Smooth muscle cell (in vitro differentiated cells): ENCODE measurements around the gene GLTP. TPM values are rescaled to one million over a fixed set of nuclear protein-coding genes. Genes with fewer than 3 reads are reported as not detected.
A peak's percentile ranks its signal among the peaks of the same experiment; 100 is the strongest.
"Not testable (repeated sequence)": the region's sequence is repeated elsewhere in the genome, so short reads cannot be mapped to it uniquely, and the experiment has no call there.

ENCODE experiments used
- DNase-seq: peaks from one replicate; lab custom pipeline; 2025; ENCODE audit not compliant: unreplicated experiment; lab: John Stamatoyannopoulos, UW
- H2AFZ ChIP-seq: fragments of 200-600 bp; sonication (generic); 2 replicates; pipeline ENCODE4 v1.6.0; 2016; ENCODE audit warnings: antibody characterized with exemption, low read depth, mild to moderate bottlenecking
- H3F3A ChIP-seq: fragments of 200-600 bp; sonication (generic); 2 replicates; pipeline ENCODE4 v1.6.0; 2017; ENCODE audit warnings: antibody characterized with exemption, low read depth
- H3K27ac ChIP-seq: fragments of 200-600 bp; sonication (generic); 2 replicates; pipeline ENCODE4 v1.5.1; 2016; ENCODE audit warnings: low read depth, mild to moderate bottlenecking
- H3K27me3 ChIP-seq: fragments of 200-600 bp; sonication (generic); 2 replicates; pipeline ENCODE4 v1.6.1; 2016; ENCODE audit warnings: low read depth, mild to moderate bottlenecking
- H3K36me3 ChIP-seq: fragments of 200-600 bp; sonication (generic); 2 replicates; pipeline ENCODE4 v1.5.1; 2016; ENCODE audit warnings: low read depth
- H3K4me1 ChIP-seq: fragments of 200-600 bp; sonication (generic); 2 replicates; pipeline ENCODE4 v1.5.1; 2016; ENCODE audit warnings: low read depth
- H3K4me2 ChIP-seq: fragments of 200-600 bp; sonication (generic); 2 replicates; pipeline ENCODE4 v1.6.0; 2016; ENCODE audit warnings: mild to moderate bottlenecking
- H3K4me3 ChIP-seq: fragments of 200-600 bp; sonication (generic); 2 replicates; pipeline ENCODE4 v1.5.1; 2016; ENCODE audit warnings: mild to moderate bottlenecking
- H3K79me2 ChIP-seq: fragments of 200-600 bp; sonication (generic); 2 replicates; pipeline ENCODE4 v1.6.0; 2016; ENCODE audit warnings: low read depth, mild to moderate bottlenecking
- H3K9ac ChIP-seq: fragments of 200-600 bp; sonication (generic); 2 replicates; pipeline ENCODE4 v1.6.0; 2016; ENCODE audit warnings: low read depth
- H3K9me3 ChIP-seq: fragments of 200-600 bp; sonication (generic); replicated peaks from 2 replicates; pipeline ENCODE4 v1.5.1; 2016; ENCODE audit warnings: low read depth
- H4K20me1 ChIP-seq: fragments of 200-600 bp; sonication (generic); 2 replicates; pipeline ENCODE4 v1.6.0; 2016; ENCODE audit warnings: low read depth
- CTCF ChIP-seq: fragments of 200-600 bp; sonication (generic); IDR thresholded peaks from 2 replicates; pipeline ENCODE4 v1.5.1; 2017; ENCODE audit warnings: borderline replicate concordance, mild to moderate bottlenecking, antibody characterized with exemption; ENCODE audit not compliant: insufficient read depth, poor library complexity, severe bottlenecking
- WGBS: methylation state at CpG from one replicate; pipeline ENCODE4 v1.1.7; 2016; ENCODE audit warnings: low lambda C conversion rate; 5-methylcytosine and 5-hydroxymethylcytosine counted together
- polyA plus RNA-seq: library from polyadenylated mRNA; unstranded; fragments of >200 nt; fragmentation: Nextera tagmentation; extraction: Ambion mirVana; gene quantifications from 2 replicates; pipeline ENCODE4 v1.2.1, GENCODE V29; 2016
- total RNA-seq: library from RNA; depleted of rRNA; stranded (reverse); fragments of >200 nt; gene quantifications from 2 replicates; pipeline ENCODE4 v1.2.3, GENCODE V29; 2014

The GLTP gene, protein sequence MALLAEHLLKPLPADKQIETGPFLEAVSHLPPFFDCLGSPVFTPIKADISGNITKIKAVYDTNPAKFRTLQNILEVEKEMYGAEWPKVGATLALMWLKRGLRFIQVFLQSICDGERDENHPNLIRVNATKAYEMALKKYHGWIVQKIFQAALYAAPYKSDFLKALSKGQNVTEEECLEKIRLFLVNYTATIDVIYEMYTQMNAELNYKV
- total RNA-seq (46.9 and 63.5 TPM in 2 replicates), polyA plus RNA-seq (38.1 and 43.4 TPM in 2 replicates)

DNA sequence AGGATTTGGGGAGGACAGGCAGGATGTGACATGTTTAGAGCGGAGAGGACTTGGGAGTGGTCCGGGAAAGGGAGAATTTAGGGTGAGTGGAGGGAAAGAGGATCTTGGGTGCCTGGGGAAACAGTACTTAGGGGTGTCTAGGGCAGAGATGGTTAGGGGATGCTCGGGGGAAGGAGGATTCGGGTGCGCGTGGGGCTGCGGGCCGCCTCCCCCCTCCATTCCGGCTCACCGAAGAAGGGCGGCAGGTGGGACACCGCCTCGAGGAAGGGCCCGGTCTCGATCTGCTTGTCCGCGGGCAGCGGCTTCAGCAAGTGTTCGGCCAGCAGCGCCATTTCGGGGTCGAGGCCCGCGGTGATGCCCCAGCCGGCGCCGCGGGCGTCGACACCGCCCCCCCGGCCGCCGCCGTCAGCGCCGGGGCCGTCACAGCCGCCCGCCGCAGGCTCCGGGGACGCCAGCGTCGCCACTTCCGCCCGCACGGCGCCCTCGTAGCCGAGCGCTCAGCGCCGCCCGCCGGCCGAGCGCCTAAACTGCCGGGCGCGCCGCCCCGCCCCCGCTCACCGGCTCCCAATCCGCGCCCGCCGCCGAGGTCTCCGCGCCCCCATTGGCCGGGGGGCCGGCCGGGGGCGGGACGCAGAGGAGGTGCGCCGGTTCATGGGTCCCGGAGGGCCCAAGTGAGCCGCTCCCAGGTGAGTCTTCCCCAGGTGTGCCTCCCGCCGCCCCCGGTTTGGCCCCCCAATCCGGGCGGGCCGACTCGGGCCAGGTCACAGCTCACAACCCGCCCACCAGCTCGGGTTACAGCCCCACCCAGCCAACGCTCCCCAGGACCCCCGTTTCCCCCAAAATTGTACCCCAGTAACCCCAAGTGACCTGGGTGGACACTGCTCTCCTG, at the start of gene GLTP:
Gene GLTP, minus strand, starts transcription at position 499 of the 889 bp plus-strand sequence. Its CDS starts 167 bp downstream, at position 332.
- Histone ChIP-seq H3K4me2 (peak within 1 kb of the TSS; percentile 87), H4K20me1 (peaks cover 38% of the 10 kb centered on the region), H3K27ac (no peak within 1 kb of the TSS), H3K9ac (peak within 1 kb of the TSS; percentile 55), H3K4me1 (peaks cover 17% of the 10 kb centered on the region), H3K36me3 (no peaks in the 10 kb centered on the region), H3K9me3 (no peaks in the 10 kb centered on the region), H3F3A (no peaks in the 10 kb centered on the region), H3K4me3 (peak within 1 kb of the TSS; percentile 58), H3K27me3 (no peaks in the 10 kb centered on the region), H3K79me2 (peaks cover 28% of the 10 kb centered on the region), H2AFZ (peak within 1 kb of the TSS; percentile 90)
- TF ChIP-seq CTCF, result peak; percentile 41
- DNase-seq, result peak; percentile 31
- 1% methylated on average over 31 of the region's 92 CpGs for WGBS

- not testable (repeated sequence) for H4K20me1 ChIP-seq, H2AFZ ChIP-seq, H3K4me2 ChIP-seq, DNase-seq, H3K9ac ChIP-seq, H3K4me1 ChIP-seq, H3K36me3 ChIP-seq, H3K9me3 ChIP-seq, H3F3A ChIP-seq, H3K27me3 ChIP-seq, H3K4me3 ChIP-seq, H3K79me2 ChIP-seq, H3K27ac ChIP-seq
- WGBS, result 98% methylated on average over 14 of the region's 14 CpGs
These were observed 49.0 kb upstream of the GLTP start for GRCh38 chr12:109929326-109929725.

- 94% methylated on average over 12 of the region's 12 CpGs for WGBS
- Histone ChIP-seq H3K9me3 (no peaks in the 10 kb centered on the region), H3K36me3 (peaks cover under 1% of the 10 kb centered on the region), H3K4me3 (no peak overlapping the region), H3F3A (no peaks in the 10 kb centered on the region), H3K27me3 (no peaks in the 10 kb centered on the region), H2AFZ (no peak overlapping the region), H3K9ac (no peak overlapping the region), H3K4me1 (no peaks in the 10 kb centered on the region), H4K20me1 (no peaks in the 10 kb centered on the region), H3K4me2 (no peak overlapping the region), H3K79me2 (no peaks in the 10 kb centered on the region), H3K27ac (no peak overlapping the region)
- DNase-seq, result no peak
- no peak for TF ChIP-seq CTCF
These were observed 47.8 kb upstream of the GLTP start for GRCh38 chr12:109928058-109928656.

DNA sequence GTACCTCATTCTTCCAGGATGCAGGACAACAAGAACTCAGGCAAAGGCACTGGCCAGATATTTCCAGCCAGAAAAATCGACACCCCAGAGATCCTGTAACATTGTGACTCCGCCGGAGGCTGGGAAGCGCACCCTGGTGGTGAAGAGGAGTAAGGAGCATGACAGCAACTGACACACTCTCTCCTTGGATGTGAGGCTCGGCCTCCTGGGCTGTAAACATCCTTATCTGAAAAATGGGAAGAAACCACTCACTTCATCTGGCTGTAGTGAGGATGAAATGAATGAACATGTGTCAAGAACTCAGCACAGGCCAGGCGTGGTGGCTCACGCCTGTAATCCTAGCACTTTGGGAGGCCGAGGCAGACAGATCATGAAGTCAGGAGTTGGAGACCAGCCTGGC, 47.3 kb upstream of the GLTP start:
- H4K20me1 ChIP-seq, result no peaks in the 10 kb centered on the region
- TF ChIP-seq CTCF, result peak; percentile 56
- H3K4me2 ChIP-seq, result no peak overlapping the region
- no peaks in the 10 kb centered on the region for H3K36me3 ChIP-seq
- H2AFZ ChIP-seq, result no peak overlapping the region
- WGBS, result 67% methylated on average over 8 of the region's 8 CpGs
- DNase-seq, result no peak
- H3K9me3 ChIP-seq, result no peaks in the 10 kb centered on the region
- H3K27ac ChIP-seq, result no peak overlapping the region
- no peaks in the 10 kb centered on the region for H3K4me1 ChIP-seq
- H3K79me2 ChIP-seq, result no peaks in the 10 kb centered on the region
- H3F3A ChIP-seq, result no peaks in the 10 kb centered on the region
- H3K27me3 ChIP-seq, result no peaks in the 10 kb centered on the region
- H3K4me3 ChIP-seq, result no peak overlapping the region
- H3K9ac ChIP-seq, result no peak overlapping the region
